ENCODE results near the gene GGT6.

GGT6 gene

GRCh38 chr17:4514206-4514605 is 46.2 kb downstream of the GGT6 start:
- Histone ChIP-seq H3K27ac (ENCODE audit: insufficient read depth, low read depth, low read length, poor library complexity, severe bottlenecking) (no peak overlapping the region), H3K4me1 (ENCODE audit: control insufficient read depth, insufficient read depth, low read length) (peaks cover 9% of the 10 kb centered on the region), H3K27me3 (ENCODE audit: control insufficient read depth, insufficient read depth, low read length, poor library complexity, severe bottlenecking) (no peaks in the 10 kb centered on the region), H3K4me3 (ENCODE audit: insufficient read depth, low read depth, low read length) (no peak overlapping the region), H3K36me3 (ENCODE audit: control insufficient read depth, insufficient read depth, low read length) (no peaks in the 10 kb centered on the region), H3K9me3 (ENCODE audit: control insufficient read depth, low read length) (no peaks in the 10 kb centered on the region)
- WGBS, 2 experiments, result 85 to 87% methylated on average over 7 of the region's 7 CpGs

- H3K4me1 ChIP-seq (ENCODE audit: control insufficient read depth, insufficient read depth, low read length), result peaks cover 5% of the 10 kb centered on the region
- H3K27ac ChIP-seq (ENCODE audit: insufficient read depth, low read depth, low read length, poor library complexity, severe bottlenecking), result no peak overlapping the region
- no peaks in the 10 kb centered on the region for H3K36me3 ChIP-seq (ENCODE audit: control insufficient read depth, insufficient read depth, low read length)
- no peaks in the 10 kb centered on the region for H3K9me3 ChIP-seq (ENCODE audit: control insufficient read depth, low read length)
- H3K27me3 ChIP-seq (ENCODE audit: control insufficient read depth, insufficient read depth, low read length, poor library complexity, severe bottlenecking), result no peaks in the 10 kb centered on the region
- WGBS, 2 experiments, result 91 to 93% methylated on average over 24 of the region's 24 CpGs
- H3K4me3 ChIP-seq (ENCODE audit: insufficient read depth, low read depth, low read length), result no peak overlapping the region
These were observed 47.0 kb downstream of the GGT6 start for GRCh38 chr17:4513113-4514032.

- Histone ChIP-seq H3K27ac (ENCODE audit: insufficient read depth, low read depth, low read length, poor library complexity, severe bottlenecking) (no peak overlapping the region), H3K4me3 (ENCODE audit: insufficient read depth, low read depth, low read length) (no peak overlapping the region), H3K27me3 (ENCODE audit: control insufficient read depth, insufficient read depth, low read length, poor library complexity, severe bottlenecking) (no peaks in the 10 kb centered on the region), H3K36me3 (ENCODE audit: control insufficient read depth, insufficient read depth, low read length) (no peaks in the 10 kb centered on the region), H3K4me1 (ENCODE audit: control insufficient read depth, insufficient read depth, low read length) (peaks cover 5% of the 10 kb centered on the region), H3K9me3 (ENCODE audit: control insufficient read depth, low read length) (no peaks in the 10 kb centered on the region)
- 93% methylated on average over 31 of the region's 31 CpGs for WGBS, 2 experiments
These were observed 47.9 kb downstream of the GGT6 start for GRCh38 chr17:4512156-4513112.

GRCh38 chr17:4511199-4511932 is 49.0 kb downstream of the GGT6 start:
- H3K27me3 ChIP-seq (ENCODE audit: control insufficient read depth, insufficient read depth, low read length, poor library complexity, severe bottlenecking), result no peaks in the 10 kb centered on the region
- no peaks in the 10 kb centered on the region for H3K9me3 ChIP-seq (ENCODE audit: control insufficient read depth, low read length)
- WGBS, 2 experiments, result 92 to 93% methylated on average over 10 of the region's 10 CpGs
- no peaks in the 10 kb centered on the region for H3K36me3 ChIP-seq (ENCODE audit: control insufficient read depth, insufficient read depth, low read length)
- peaks cover 6% of the 10 kb centered on the region for H3K4me1 ChIP-seq (ENCODE audit: control insufficient read depth, insufficient read depth, low read length)
- H3K27ac ChIP-seq (ENCODE audit: insufficient read depth, low read depth, low read length, poor library complexity, severe bottlenecking), result no peak overlapping the region
- no peak overlapping the region for H3K4me3 ChIP-seq (ENCODE audit: insufficient read depth, low read depth, low read length)

- 88% methylated on average over 11 of the region's 11 CpGs for whole genome bisulfite sequencing, 2 experiments
- H3K36me3 ChIP-seq (ENCODE audit: control insufficient read depth, insufficient read depth, low read length), result no peaks in the 10 kb centered on the region
- H3K9me3 ChIP-seq (ENCODE audit: control insufficient read depth, low read length), result no peaks in the 10 kb centered on the region
- no peak overlapping the region for H3K27ac ChIP-seq (ENCODE audit: insufficient read depth, low read depth, low read length, poor library complexity, severe bottlenecking)
- H3K4me3 ChIP-seq (ENCODE audit: insufficient read depth, low read depth, low read length), result no peak overlapping the region
- no peaks in the 10 kb centered on the region for H3K27me3 ChIP-seq (ENCODE audit: control insufficient read depth, insufficient read depth, low read length, poor library complexity, severe bottlenecking)
- H3K4me1 ChIP-seq (ENCODE audit: control insufficient read depth, insufficient read depth, low read length), result peaks cover 7% of the 10 kb centered on the region
These were observed 49.8 kb downstream of the GGT6 start for GRCh38 chr17:4510618-4510941.

GRCh38 chr17:4509923-4510617 is 50.3 kb downstream of the GGT6 start:
- H3K4me3 ChIP-seq (ENCODE audit: insufficient read depth, low read depth, low read length), result no peak overlapping the region
- no peaks in the 10 kb centered on the region for H3K36me3 ChIP-seq (ENCODE audit: control insufficient read depth, insufficient read depth, low read length)
- H3K4me1 ChIP-seq (ENCODE audit: control insufficient read depth, insufficient read depth, low read length), result peaks cover 7% of the 10 kb centered on the region
- H3K27me3 ChIP-seq (ENCODE audit: control insufficient read depth, insufficient read depth, low read length, poor library complexity, severe bottlenecking), result no peaks in the 10 kb centered on the region
- no peaks in the 10 kb centered on the region for H3K9me3 ChIP-seq (ENCODE audit: control insufficient read depth, low read length)
- WGBS, 2 experiments, result 95 to 96% methylated on average over 21 of the region's 21 CpGs
- no peak overlapping the region for H3K27ac ChIP-seq (ENCODE audit: insufficient read depth, low read depth, low read length, poor library complexity, severe bottlenecking)

- 87 to 91% methylated on average over 8 of the region's 8 CpGs for whole genome bisulfite sequencing, 2 experiments
- no peaks in the 10 kb centered on the region for H3K27me3 ChIP-seq (ENCODE audit: control insufficient read depth, insufficient read depth, low read length, poor library complexity, severe bottlenecking)
- peaks cover 2% of the 10 kb centered on the region for H3K4me1 ChIP-seq (ENCODE audit: control insufficient read depth, insufficient read depth, low read length)
- no peak overlapping the region for H3K27ac ChIP-seq (ENCODE audit: insufficient read depth, low read depth, low read length, poor library complexity, severe bottlenecking)
- H3K9me3 ChIP-seq (ENCODE audit: control insufficient read depth, low read length), result no peaks in the 10 kb centered on the region
- H3K36me3 ChIP-seq (ENCODE audit: control insufficient read depth, insufficient read depth, low read length), result no peaks in the 10 kb centered on the region
- H3K4me3 ChIP-seq (ENCODE audit: insufficient read depth, low read depth, low read length), result no peak overlapping the region
These were observed 51.0 kb downstream of the GGT6 start for GRCh38 chr17:4509401-4509800.

GRCh38 chr17:4508207-4508606 is 52.2 kb downstream of the GGT6 start:
- Histone ChIP-seq H3K4me1 (ENCODE audit: control insufficient read depth, insufficient read depth, low read length) (peaks cover 2% of the 10 kb centered on the region), H3K9me3 (ENCODE audit: control insufficient read depth, low read length) (no peaks in the 10 kb centered on the region), H3K4me3 (ENCODE audit: insufficient read depth, low read depth, low read length) (no peak overlapping the region), H3K27me3 (ENCODE audit: control insufficient read depth, insufficient read depth, low read length, poor library complexity, severe bottlenecking) (no peaks in the 10 kb centered on the region), H3K27ac (ENCODE audit: insufficient read depth, low read depth, low read length, poor library complexity, severe bottlenecking) (no peak overlapping the region), H3K36me3 (ENCODE audit: control insufficient read depth, insufficient read depth, low read length) (no peaks in the 10 kb centered on the region)
- 95 to 96% methylated on average over 3 of the region's 3 CpGs for WGBS, 2 experiments

- Histone ChIP-seq H3K27me3 (ENCODE audit: control insufficient read depth, insufficient read depth, low read length, poor library complexity, severe bottlenecking) (no peaks in the 10 kb centered on the region), H3K4me3 (ENCODE audit: insufficient read depth, low read depth, low read length) (no peak overlapping the region)
- WGBS, 2 experiments, result 91 to 95% methylated on average over 8 of the region's 8 CpGs
These were observed 52.8 kb downstream of the GGT6 start for GRCh38 chr17:4507361-4508111.

More at GRCh38 chr17:4507361-4508111, 52.8 kb downstream of the GGT6 start:
- no peaks in the 10 kb centered on the region for H3K9me3 ChIP-seq (ENCODE audit: control insufficient read depth, low read length)
- peaks cover 2% of the 10 kb centered on the region for H3K4me1 ChIP-seq (ENCODE audit: control insufficient read depth, insufficient read depth, low read length)
- H3K36me3 ChIP-seq (ENCODE audit: control insufficient read depth, insufficient read depth, low read length), result no peaks in the 10 kb centered on the region
- H3K27ac ChIP-seq (ENCODE audit: insufficient read depth, low read depth, low read length, poor library complexity, severe bottlenecking), result no peak overlapping the region
